Endothelial cell of hepatic sinusoid (primary cell): Measurements from ENCODE around the gene EIF4EBP2.

Experiments used
- in situ Hi-C: cut with HindIII; loops from 2 replicates; pipeline ENCODE4 v1.10.0; 2017; ENCODE audit warnings: low sequenced_read_pairs

The EIF4EBP2 gene

GRCh38 chr10:70404036-70404786 lies at the start of gene EIF4EBP2:
Gene EIF4EBP2, plus strand, starts transcription at chr10:70404145. Its CDS starts 257 bp downstream, at chr10:70404402.
- in situ Hi-C loops = no loop called here

- in situ Hi-C loops = loop anchor here (10.0 kb wide), 1 partner anchor 420 kb away; no protein-coding TSS in a partner anchor
These were observed 49.4 kb upstream of the EIF4EBP2 start for GRCh38 chr10:70354556-70354955.

GRCh38 chr10:70355051-70356021 lies 48.6 kb upstream of the EIF4EBP2 start:
- in situ Hi-C loops = loop anchor here (10.0 kb wide), 1 partner anchor 421 kb away; no protein-coding TSS in a partner anchor

GRCh38 chr10:70357565-70357964 lies 46.4 kb upstream of the EIF4EBP2 start:
- in situ Hi-C loops = loop anchor here (10.0 kb wide), 1 partner anchor 423 kb away; no protein-coding TSS in a partner anchor

- in situ Hi-C loops = loop anchor here (10.0 kb wide), 1 partner anchor 424 kb away; no protein-coding TSS in a partner anchor
These were observed 45.5 kb upstream of the EIF4EBP2 start for GRCh38 chr10:70358446-70358845.

- in situ Hi-C loops = loop anchor here (10.0 kb wide), 1 partner anchor 424 kb away; no protein-coding TSS in a partner anchor
These were observed 44.9 kb upstream of the EIF4EBP2 start for GRCh38 chr10:70359017-70359550.

GRCh38 chr10:70360215-70360614 lies 43.7 kb upstream of the EIF4EBP2 start:
- in situ Hi-C loops = no loop called here

- in situ Hi-C loops = no loop called here
These were observed 41.6 kb upstream of the EIF4EBP2 start for GRCh38 chr10:70362328-70362727.

- in situ Hi-C loops = no loop called here
These were observed 40.7 kb upstream of the EIF4EBP2 start for GRCh38 chr10:70363292-70363691.

- in situ Hi-C loops = no loop called here
These were observed 39.8 kb upstream of the EIF4EBP2 start for GRCh38 chr10:70363971-70364771.

GRCh38 chr10:70364772-70365091 lies 39.2 kb upstream of the EIF4EBP2 start:
- in situ Hi-C loops = no loop called here

GRCh38 chr10:70367195-70367796 lies 36.6 kb upstream of the EIF4EBP2 start:
- in situ Hi-C loops = no loop called here

GRCh38 chr10:70368774-70369482 lies 35.0 kb upstream of the EIF4EBP2 start:
- in situ Hi-C loops = no loop called here

GRCh38 chr10:70369498-70370018 lies 34.4 kb upstream of the EIF4EBP2 start:
- in situ Hi-C loops = no loop called here

GRCh38 chr10:70370766-70371165 lies 33.2 kb upstream of the EIF4EBP2 start:
- in situ Hi-C loops = no loop called here

GRCh38 chr10:70371846-70372245 lies 32.1 kb upstream of the EIF4EBP2 start:
- in situ Hi-C loops = no loop called here

- in situ Hi-C loops = no loop called here
These were observed 28.9 kb upstream of the EIF4EBP2 start for GRCh38 chr10:70374775-70375614.
